HepG2 (cell line): ENCODE measurements around the gene TWIST2. TPM values are rescaled to one million over a fixed set of nuclear protein-coding genes. Genes with fewer than 3 reads are reported as not detected.

Source experiments
- ATAC-seq: fragments of 200-7000 bp; cut with Tn5 transposase; 3 replicates; pipeline ENCODE4 v1.9.1; 2020; ENCODE audit warnings: mild to moderate bottlenecking, moderate library complexity
- BruUV-seq: library from RNA; stranded (reverse); fragments of 400-500 nt; replicated peaks from 2 replicates; lab custom pipeline; 2021; lab: Mats Ljungman, UMichigan
- CTCF ChIA-PET: fragments of 300-600 bp; formaldehyde crosslinking; extraction: SDS; loops from one replicate; lab custom pipeline; 2021; ENCODE audit warnings: low total read pairs, inconsistent platforms, low intra/inter-chr PET ratio; lab: Yijun Ruan, JAX
- POLR2A ChIA-PET: fragments of 350-600 bp; sonication (Branson Sonifier 250); formaldehyde crosslinking; loops from one replicate; lab custom pipeline; 2020; ENCODE audit warnings: antibody characterized with exemption, inconsistent platforms; lab: Yijun Ruan, JAX
- DNase-seq: peaks from one replicate; pipeline ENCODE4 v3.0.0-alpha.2; 2015; ENCODE audit warnings: low spot score
- FAIRE-seq: peaks from 3 replicates; lab custom pipeline; 2011; peaks lifted over from hg19 to GRCh38; lab: Jason Lieb, UNC
- H2AFZ ChIP-seq: one replicate; pipeline ENCODE4 v1.6.1; 2011; ENCODE audit warnings: low read length, inconsistent platforms
- H3K27ac ChIP-seq: fragments of 300-600 bp; 3 replicates; pipeline ENCODE4 v1.8.0; 2011; ENCODE audit warnings: mixed run types, mild to moderate bottlenecking, mixed read lengths, low read length, inconsistent platforms; ENCODE audit not compliant: insufficient read depth; ENCODE audit errors: extremely low read length
- H3K27me3 ChIP-seq, 2 experiments: fragments of 200-600 bp in 1 of 2; 2 replicates in 1 of 2; 3 replicates in 1 of 2; pipeline versions ENCODE4 v1.6.0 to v1.8.0; 2011; ENCODE audit warnings: low read length in 2 of 2, mild to moderate bottlenecking in 2 of 2, moderate library complexity in 2 of 2, inconsistent platforms in 1 of 2; ENCODE audit not compliant: insufficient read depth in 2 of 2, control insufficient read depth in 1 of 2
- H3K36me3 ChIP-seq, 2 experiments: fragments of 200-600 bp in 1 of 2; replicated peaks in 1 of 2; 2 replicates in 1 of 2; 3 replicates in 1 of 2; pipeline versions ENCODE4 v1.5.1 to v1.8.0; 2011; ENCODE audit warnings: low read length in 2 of 2, inconsistent platforms in 1 of 2; ENCODE audit not compliant: insufficient read depth in 2 of 2, control insufficient read depth in 1 of 2
- H3K4me1 ChIP-seq: 2 replicates; pipeline ENCODE4 v1.5.1; 2012; ENCODE audit warnings: low read length, inconsistent platforms; ENCODE audit not compliant: insufficient read depth
- H3K4me2 ChIP-seq: 2 replicates; pipeline ENCODE4 v1.6.0; 2011; ENCODE audit warnings: low read depth, low read length, inconsistent platforms
- H3K4me3 ChIP-seq, 3 experiments: fragments of 200-600 bp in 1 of 3; sonication (generic), shearing (Covaris generic) in 1 of 3; replicated peaks in 1 of 3; 2 replicates each; pipeline ENCODE4 v1.5.1; 2011 to 2016; ENCODE audit warnings: low read length in 3 of 3, inconsistent platforms in 2 of 3, low read depth in 2 of 3, mild to moderate bottlenecking in 2 of 3, control low read depth in 1 of 3, mixed read lengths in 1 of 3; ENCODE audit not compliant: insufficient read depth in 1 of 3
- H3K79me2 ChIP-seq: one replicate; pipeline ENCODE4 v1.6.1; 2011; ENCODE audit warnings: low read length, inconsistent platforms; ENCODE audit not compliant: insufficient read depth
- H3K9ac ChIP-seq: 2 replicates; pipeline ENCODE4 v1.6.0; 2011; ENCODE audit warnings: mild to moderate bottlenecking, low read depth, low read length, inconsistent platforms; ENCODE audit not compliant: insufficient read depth
- H3K9me3 ChIP-seq: 2 replicates; pipeline ENCODE4 v1.5.1; 2012; ENCODE audit warnings: mild to moderate bottlenecking, low read length
- H4K20me1 ChIP-seq: 2 replicates; pipeline ENCODE4 v1.6.0; 2011; ENCODE audit warnings: inconsistent platforms, mild to moderate bottlenecking, low read length, moderate library complexity; ENCODE audit not compliant: insufficient read depth
- CREM ChIP-seq, 2 experiments: sonication (generic) in 1 of 2; formaldehyde crosslinking in 1 of 2; IDR thresholded peaks; 2 replicates each; pipeline versions ENCODE4 v1.4.0 to v1.6.1; 2016 to 2020; ENCODE audit warnings: antibody characterized with exemption in 1 of 2, mild to moderate bottlenecking in 1 of 2, missing genetic modification reagents in 1 of 2
- E2F5 ChIP-seq: sonication (generic); formaldehyde crosslinking; conservative IDR thresholded peaks from 2 replicates; pipeline ENCODE4 v1.4.0; 2020; ENCODE audit warnings: missing genetic modification reagents
- ETV6 ChIP-seq: sonication (generic); formaldehyde crosslinking; conservative IDR thresholded peaks from 2 replicates; pipeline ENCODE4 v1.4.0; 2020; ENCODE audit warnings: missing genetic modification reagents
- MYNN ChIP-seq: sonication (generic); formaldehyde crosslinking; IDR thresholded peaks from 2 replicates; pipeline ENCODE4 v1.4.0; 2020; ENCODE audit warnings: mild to moderate bottlenecking, low read depth, missing genetic modification reagents
- NFE2 ChIP-seq: sonication (generic); formaldehyde crosslinking; IDR thresholded peaks from 2 replicates; pipeline ENCODE4 v1.4.0; 2020; ENCODE audit warnings: missing genetic modification reagents
- SP140L ChIP-seq: sonication (generic); formaldehyde crosslinking; IDR thresholded peaks from 2 replicates; pipeline ENCODE4 v1.4.0; 2020; ENCODE audit warnings: missing genetic modification reagents, borderline replicate concordance
- SSRP1 ChIP-seq: IDR thresholded peaks from 2 replicates; pipeline ENCODE4 v1.6.1; 2016; ENCODE audit warnings: control low read depth
- ZBTB7A ChIP-seq: sonication (generic); formaldehyde crosslinking; IDR thresholded peaks from 2 replicates; pipeline ENCODE4 v1.8.0; 2022; ENCODE audit warnings: mild to moderate bottlenecking, missing genetic modification reagents
- ZBTB8A ChIP-seq: sonication (generic); formaldehyde crosslinking; IDR thresholded peaks from 2 replicates; pipeline ENCODE4 v1.4.0; 2020; ENCODE audit warnings: mild to moderate bottlenecking, low read depth, missing genetic modification reagents, borderline replicate concordance
- ZNF337 ChIP-seq: sonication (generic); formaldehyde crosslinking; IDR thresholded peaks from 2 replicates; pipeline ENCODE4 v1.5.1; 2020; ENCODE audit warnings: missing genetic modification reagents, low read depth, mild to moderate bottlenecking, borderline replicate concordance
- ZNF354B ChIP-seq: sonication (generic); formaldehyde crosslinking; IDR thresholded peaks from 2 replicates; pipeline ENCODE4 v1.8.0; 2022; ENCODE audit warnings: mild to moderate bottlenecking, missing genetic modification reagents
- ZNF430 ChIP-seq: sonication (generic); formaldehyde crosslinking; IDR thresholded peaks from 2 replicates; pipeline ENCODE4 v1.9.0; 2021; ENCODE audit warnings: mild to moderate bottlenecking, missing genetic modification reagents
- ZNF580 ChIP-seq: IDR thresholded peaks from 2 replicates; pipeline ENCODE4 v1.6.1; 2016; ENCODE audit warnings: low read depth, borderline replicate concordance
- ZNF616 ChIP-seq: sonication (generic); formaldehyde crosslinking; IDR thresholded peaks from 2 replicates; pipeline ENCODE4 v1.5.0; 2020; ENCODE audit warnings: low read depth, mild to moderate bottlenecking, missing genetic modification reagents
- ZSCAN29 ChIP-seq: sonication (generic); formaldehyde crosslinking; conservative IDR thresholded peaks from 2 replicates; pipeline ENCODE4 v1.4.0; 2020; ENCODE audit warnings: mild to moderate bottlenecking, missing genetic modification reagents
- WGBS: methylation state at CpG from one replicate; pipeline ENCODE4 v1.1.6; 2017; ENCODE audit warnings: low lambda C conversion rate; 5-methylcytosine and 5-hydroxymethylcytosine counted together
- in situ Hi-C: cut with HindIII; loops from 2 replicates; pipeline ENCODE4 v1.10.0; 2017; ENCODE audit warnings: low pct_unique_long_range_greater_than_20kb; ENCODE audit not compliant: extremely low pct_ligation_motif_present
- intact Hi-C: fragments of 100-400 bp; cut with micrococcal nuclease; formaldehyde crosslinking; loops from one replicate; pipeline ENCODE4 v1.10.0; 2022; ENCODE audit not compliant: unreplicated experiment
- polyA plus RNA-seq, 8 experiments: library from polyadenylated mRNA; depleted of rRNA in 3 of 8; stranded (reverse) in 7 of 8; unstranded in 1 of 8; fragments of >200 nt; fragmentation: Illumina TruSeq in 4 of 8; extraction: Trizol in 4 of 8; gene quantifications; 2 replicates each; pipeline versions ENCODE4 v1.2.1 to v1.2.3, GENCODE V29; 2011 to 2016; ENCODE audit warnings: low read depth in 4 of 8, missing spikeins in 1 of 8, mixed read lengths in 1 of 8; ENCODE audit not compliant: insufficient read depth in 1 of 8
- total RNA-seq, 5 experiments: library from RNA; depleted of rRNA; stranded (reverse); fragments of >200 nt; fragmentation: Illumina TruSeq; extraction: Trizol; gene quantifications; 2 replicates each; pipeline ENCODE4 v1.2.3, GENCODE V29; 2016; ENCODE audit warnings: low read depth in 1 of 5

TWIST2 gene
- total and polyA plus RNA-seq, 2 of the 13 experiments (the other 11 are each of a cell fraction or from before 2014, with no cell fraction given), result 0.08 to 0.11 TPM

- TF ChIP-seq ZNF580 (CRISPR knock-in tag) (no peak), ZNF430 (CRISPR knock-in tag) (no peak), ZBTB7A (CRISPR knock-in tag) (no peak), ZNF337 (CRISPR knock-in tag) (no peak), NFE2 (CRISPR knock-in tag) (no peak), ZNF616 (CRISPR knock-in tag) (no peak), ZBTB8A (CRISPR knock-in tag) (no peak), SSRP1 (CRISPR knock-in tag) (no peak)
These were observed 72.2 kb downstream of the TWIST2 start (continued) for GRCh38 chr2:238920053-238920452.

GRCh38 chr2:238920601-238921001 lies 72.7 kb downstream of the TWIST2 start:
- H3K27ac ChIP-seq, result no peak overlapping the region
- FAIRE-seq (no peak), DNase-seq (no peak), ATAC-seq (no peak)
- H3K9me3 ChIP-seq, result no peaks in the 10 kb centered on the region
- no peaks in the 10 kb centered on the region for H3K79me2 ChIP-seq
- in situ Hi-C loops (no loop called here), intact Hi-C loops (no loop called here)
- ChIA-PET CTCF (no interaction called here), POLR2A (no interaction called here)
- H2AFZ ChIP-seq, result no peak overlapping the region
- no peak overlapping the region for H3K4me3 ChIP-seq
- TF ChIP-seq MYNN (CRISPR knock-in tag), result no peak
- no peak for TF ChIP-seq CREM (IDR thresholded peaks at IDR 0.05)
- no peak for TF ChIP-seq CREM (CRISPR knock-in tag; IDR thresholded peaks at IDR 0.05)
- no peak for TF ChIP-seq ETV6 (CRISPR knock-in tag)
- no peak for TF ChIP-seq ZSCAN29 (CRISPR knock-in tag)
- TF ChIP-seq ZNF354B (CRISPR knock-in tag), result no peak
- TF ChIP-seq SP140L (CRISPR knock-in tag), result no peak
- no peak for TF ChIP-seq E2F5 (CRISPR knock-in tag)
- no TSS peak for BruUV-seq
- no peaks in the 10 kb centered on the region for H3K4me1 ChIP-seq
- H3K27me3 ChIP-seq, result peaks cover 23 to 88% of the 10 kb centered on the region in 2 experiments; a peak in 4 of 5 replicates
- no peaks in the 10 kb centered on the region for H3K36me3 ChIP-seq
- no peaks in the 10 kb centered on the region; the same call in 1 of the 2 replicates for H4K20me1 ChIP-seq
- H3K9ac ChIP-seq, result no peak overlapping the region
- no peak overlapping the region for H3K4me2 ChIP-seq
- WGBS, result 33% methylated on average over 4 of the region's 4 CpGs
